ENCODE measurements around the gene ZNF831.
A peak's percentile ranks its signal among the peaks of the same experiment; 100 is the strongest.

Gene ZNF831

GRCh38 chr20:59163631-59164530 lies at the start of gene ZNF831:
TSS of gene ZNF831 (plus strand) at chr20:59163821. CDS start at chr20:59191020, 27,199 bp downstream.
- H3K4me1 Mint-ChIP-seq = peaks cover 89% of the 10 kb centered on the region
- DNase-seq (ENCODE audit: low spot score in 2 of 2) (no peak), ATAC-seq (peak; percentile 56)
- no peaks in the 10 kb centered on the region for H3K9me3 Mint-ChIP-seq
- H3K27ac Mint-ChIP-seq = peak within 1 kb of the TSS; percentile 99
- peaks cover 32% of the 10 kb centered on the region for H3K36me3 Mint-ChIP-seq
- H3K4me3 Mint-ChIP-seq = peak within 1 kb of the TSS; percentile 91

GRCh38 chr20:59117526-59117925 lies 46.1 kb upstream of the ZNF831 start:
- H3K4me1 Mint-ChIP-seq = peaks cover 53% of the 10 kb centered on the region
- H3K9me3 Mint-ChIP-seq = no peaks in the 10 kb centered on the region
- no peak for ATAC-seq

DNA sequence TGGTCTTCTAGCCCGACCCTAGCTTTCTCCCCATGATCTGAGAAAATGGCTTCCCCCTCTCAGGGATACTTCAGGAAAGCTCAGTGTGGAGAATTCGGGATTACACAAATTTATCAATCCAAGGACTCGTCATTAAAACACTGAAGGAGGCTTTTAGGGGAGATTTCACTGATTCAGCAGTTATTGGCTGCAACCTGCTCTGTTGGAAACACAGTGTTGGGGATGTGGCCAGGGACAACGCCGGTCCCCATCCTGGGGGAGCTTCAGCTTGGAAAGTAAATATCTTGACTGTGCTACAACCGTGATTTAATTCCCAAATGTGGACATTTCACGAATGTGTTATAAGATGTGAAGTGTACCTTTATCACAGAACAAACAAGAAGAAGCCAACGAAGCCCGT lies 44.8 kb upstream of the ZNF831 start:
- ATAC-seq (no peak), DNase-seq (ENCODE audit: low spot score in 2 of 2) (no peak)
- no peak overlapping the region for H3K27ac Mint-ChIP-seq
- H3K36me3 Mint-ChIP-seq = peaks cover 7% of the 10 kb centered on the region
- no peak overlapping the region for H3K4me3 Mint-ChIP-seq
- no peaks in the 10 kb centered on the region for H3K9me3 Mint-ChIP-seq
- H3K4me1 Mint-ChIP-seq = peaks cover 66% of the 10 kb centered on the region

More at GRCh38 chr20:59117526-59117925, 46.1 kb upstream of the ZNF831 start:
- Mint-ChIP-seq H3K36me3 (peaks cover 7% of the 10 kb centered on the region), H3K4me3 (no peak overlapping the region), H3K27ac (no peak overlapping the region)
- no peak for DNase-seq (ENCODE audit: low spot score in 2 of 2)

- H3K27ac Mint-ChIP-seq = peak overlapping the region; percentile 90
- peaks cover 7% of the 10 kb centered on the region for H3K36me3 Mint-ChIP-seq
- peaks cover 66% of the 10 kb centered on the region for H3K4me1 Mint-ChIP-seq
- peak; percentile 73 for ATAC-seq
- H3K9me3 Mint-ChIP-seq = no peaks in the 10 kb centered on the region
- peak overlapping the region; percentile 69 for H3K4me3 Mint-ChIP-seq
- peak in 1 of 2 donors; percentile 62 for DNase-seq (ENCODE audit: low spot score in 2 of 2)
Observed at GRCh38 chr20:59120491-59120890, 43.1 kb upstream of the ZNF831 start.

DNA sequence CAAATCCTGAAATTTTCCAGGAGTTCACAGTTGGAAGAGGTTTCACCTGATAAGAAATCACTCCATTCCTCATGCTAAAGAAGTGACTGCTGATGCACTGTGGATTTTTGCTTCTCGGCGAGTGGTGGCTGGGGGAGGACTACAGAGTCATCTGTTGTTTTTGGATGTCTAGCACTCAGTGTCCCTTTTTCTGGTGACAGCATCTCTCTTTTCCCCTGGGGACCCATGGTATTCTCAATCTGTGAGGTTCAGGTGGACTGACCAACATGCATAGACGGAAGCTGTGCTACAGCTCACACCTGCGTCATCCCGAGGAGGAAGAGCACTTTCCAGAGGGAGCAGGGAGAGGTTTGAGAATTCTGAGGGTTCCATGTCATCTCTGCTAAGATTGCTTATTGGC lies 42.7 kb upstream of the ZNF831 start:
- DNase-seq (ENCODE audit: low spot score in 2 of 2) (no peak), ATAC-seq (no peak)
- peak overlapping the region; percentile 69 for H3K4me3 Mint-ChIP-seq
- peak overlapping the region; percentile 90 for H3K27ac Mint-ChIP-seq
- no peaks in the 10 kb centered on the region for H3K9me3 Mint-ChIP-seq
- peaks cover 66% of the 10 kb centered on the region for H3K4me1 Mint-ChIP-seq
- peaks cover 7% of the 10 kb centered on the region for H3K36me3 Mint-ChIP-seq

DNA sequence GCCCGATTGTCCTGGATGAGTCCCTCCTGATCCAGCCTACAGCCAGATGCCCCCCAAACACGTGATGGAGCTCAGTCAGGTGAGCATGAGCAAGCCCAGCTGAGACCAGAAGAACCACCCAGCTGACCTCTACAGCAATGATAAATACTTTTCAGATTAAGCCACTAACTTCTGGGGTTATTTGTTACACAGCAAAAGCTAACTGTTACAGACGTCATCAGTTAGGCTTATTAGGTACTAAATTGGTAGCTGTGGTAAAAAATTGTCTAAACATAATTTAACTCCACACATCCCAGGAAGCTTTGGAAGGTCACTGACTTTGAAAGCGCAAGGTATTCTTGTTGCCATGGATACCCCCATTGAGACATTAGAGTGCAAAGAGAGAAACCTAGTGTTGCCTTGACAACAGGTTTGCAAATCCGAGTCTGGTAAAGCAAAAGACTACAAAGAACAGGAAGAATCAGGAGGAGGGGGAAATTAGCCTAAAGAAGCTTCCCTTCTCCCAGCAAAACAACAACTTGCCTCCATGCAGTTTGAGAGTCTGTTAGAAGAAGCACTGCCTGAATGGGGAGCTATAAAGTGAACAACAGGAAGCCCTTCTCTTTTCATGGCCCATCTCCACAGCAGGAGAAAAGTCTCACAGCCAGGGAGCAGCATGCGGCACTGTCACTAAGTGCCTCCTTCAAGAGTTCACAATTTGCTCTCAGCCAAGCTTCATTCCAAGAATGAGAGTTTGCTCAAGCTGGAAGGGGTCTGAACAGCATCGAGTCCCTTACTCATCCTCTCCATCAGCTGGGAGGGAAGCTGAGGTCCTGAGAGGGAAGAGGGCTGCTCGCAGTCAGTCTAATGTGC lies 41.7 kb upstream of the ZNF831 start:
- peak overlapping the region; percentile 90 for H3K27ac Mint-ChIP-seq
- H3K9me3 Mint-ChIP-seq = no peaks in the 10 kb centered on the region
- ATAC-seq (no peak), DNase-seq (ENCODE audit: low spot score in 2 of 2) (no peak)
- peaks cover 7% of the 10 kb centered on the region for H3K36me3 Mint-ChIP-seq
- H3K4me3 Mint-ChIP-seq = peak overlapping the region; percentile 69
- peaks cover 67% of the 10 kb centered on the region for H3K4me1 Mint-ChIP-seq

GRCh38 chr20:59122566-59122919 lies 41.1 kb upstream of the ZNF831 start:
- Mint-ChIP-seq H3K4me3 (peak overlapping the region; percentile 69), H3K27ac (peak overlapping the region; percentile 90), H3K9me3 (no peaks in the 10 kb centered on the region), H3K36me3 (peaks cover 7% of the 10 kb centered on the region), H3K4me1 (peaks cover 68% of the 10 kb centered on the region)
- peak; percentile 64 for ATAC-seq
- DNase-seq (ENCODE audit: low spot score in 2 of 2) = no peak

- peak overlapping the region; percentile 69 for H3K4me3 Mint-ChIP-seq
- peaks cover 68% of the 10 kb centered on the region for H3K4me1 Mint-ChIP-seq
- H3K9me3 Mint-ChIP-seq = no peaks in the 10 kb centered on the region
- H3K36me3 Mint-ChIP-seq = peaks cover 7% of the 10 kb centered on the region
- DNase-seq (ENCODE audit: low spot score in 2 of 2) (peak in 1 of 2 donors; percentile 56), ATAC-seq (peak; percentile 45)
- H3K27ac Mint-ChIP-seq = peak overlapping the region; percentile 90
Observed at GRCh38 chr20:59123011-59123677, 40.5 kb upstream of the ZNF831 start.

- DNase-seq (ENCODE audit: low spot score in 2 of 2) (no peak), ATAC-seq (no peak)
- Mint-ChIP-seq H3K9me3 (no peaks in the 10 kb centered on the region), H3K27ac (peak overlapping the region; percentile 90), H3K36me3 (peaks cover 7% of the 10 kb centered on the region), H3K4me3 (peak overlapping the region; percentile 69), H3K4me1 (peaks cover 68% of the 10 kb centered on the region)
Observed at GRCh38 chr20:59123678-59124255, 39.9 kb upstream of the ZNF831 start.

GRCh38 chr20:59124296-59125029 lies 39.2 kb upstream of the ZNF831 start:
- peaks cover 7% of the 10 kb centered on the region for H3K36me3 Mint-ChIP-seq
- peak overlapping the region; percentile 90 for H3K27ac Mint-ChIP-seq
- no peak for ATAC-seq
- peaks cover 67% of the 10 kb centered on the region for H3K4me1 Mint-ChIP-seq
- no peak for DNase-seq (ENCODE audit: low spot score in 2 of 2)
- no peak overlapping the region for H3K4me3 Mint-ChIP-seq
- no peaks in the 10 kb centered on the region for H3K9me3 Mint-ChIP-seq

- H3K9me3 Mint-ChIP-seq = no peaks in the 10 kb centered on the region
- no peak overlapping the region for H3K27ac Mint-ChIP-seq
- H3K36me3 Mint-ChIP-seq = peaks cover 7% of the 10 kb centered on the region
- DNase-seq (ENCODE audit: low spot score in 2 of 2) (no peak), ATAC-seq (no peak)
- no peak overlapping the region for H3K4me3 Mint-ChIP-seq
- peaks cover 58% of the 10 kb centered on the region for H3K4me1 Mint-ChIP-seq
Observed at GRCh38 chr20:59125332-59125731, 38.3 kb upstream of the ZNF831 start.

DNA sequence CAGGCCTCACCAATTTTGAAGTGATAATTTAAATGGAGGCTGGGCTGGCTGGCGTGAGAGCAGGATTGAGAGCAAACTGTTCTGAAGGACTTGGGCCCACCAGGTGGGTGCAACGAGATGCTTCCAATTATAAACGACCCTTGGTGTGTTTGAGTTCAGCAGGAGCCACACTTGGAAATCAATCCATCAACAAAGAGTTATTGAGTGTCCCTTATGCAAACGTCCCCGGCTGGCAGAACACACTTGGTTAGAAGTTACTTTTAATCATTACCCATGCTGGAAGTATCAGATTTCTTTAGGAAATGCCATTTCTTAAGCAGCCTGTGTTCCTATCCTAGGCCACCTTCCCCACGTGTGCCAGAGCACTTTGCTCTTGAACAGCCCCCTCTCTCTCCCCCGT lies 37.8 kb upstream of the ZNF831 start:
- peaks cover 53% of the 10 kb centered on the region for H3K4me1 Mint-ChIP-seq
- no peak overlapping the region for H3K27ac Mint-ChIP-seq
- no peak overlapping the region for H3K4me3 Mint-ChIP-seq
- no peak for ATAC-seq
- H3K36me3 Mint-ChIP-seq = peaks cover 2% of the 10 kb centered on the region
- DNase-seq (ENCODE audit: low spot score in 2 of 2) = no peak
- no peaks in the 10 kb centered on the region for H3K9me3 Mint-ChIP-seq

DNA sequence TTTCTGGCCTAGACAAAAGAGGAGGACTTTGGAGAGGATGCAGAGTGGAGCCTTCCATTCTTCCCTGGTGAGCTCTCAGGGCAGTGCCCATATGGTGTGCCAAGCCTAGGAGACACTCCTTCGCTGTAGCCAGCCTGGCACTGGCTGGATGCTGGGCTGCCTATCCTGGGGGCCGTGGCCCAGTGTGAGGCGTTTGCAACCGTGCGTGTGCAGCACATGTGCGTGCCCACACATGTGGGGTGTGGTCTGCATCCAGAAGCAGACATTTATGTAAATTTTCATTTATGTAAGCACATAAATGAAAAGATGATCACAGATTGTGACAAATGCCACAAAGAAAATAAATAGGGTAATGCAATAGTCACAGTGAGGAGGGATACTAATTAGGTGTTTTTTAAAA lies 35.8 kb upstream of the ZNF831 start:
- H3K27ac Mint-ChIP-seq = peak overlapping the region; percentile 16
- H3K9me3 Mint-ChIP-seq = no peaks in the 10 kb centered on the region
- DNase-seq (ENCODE audit: low spot score in 2 of 2) (no peak), ATAC-seq (no peak)
- H3K36me3 Mint-ChIP-seq = no peaks in the 10 kb centered on the region
- peaks cover 33% of the 10 kb centered on the region for H3K4me1 Mint-ChIP-seq
- H3K4me3 Mint-ChIP-seq = no peak overlapping the region

DNA sequence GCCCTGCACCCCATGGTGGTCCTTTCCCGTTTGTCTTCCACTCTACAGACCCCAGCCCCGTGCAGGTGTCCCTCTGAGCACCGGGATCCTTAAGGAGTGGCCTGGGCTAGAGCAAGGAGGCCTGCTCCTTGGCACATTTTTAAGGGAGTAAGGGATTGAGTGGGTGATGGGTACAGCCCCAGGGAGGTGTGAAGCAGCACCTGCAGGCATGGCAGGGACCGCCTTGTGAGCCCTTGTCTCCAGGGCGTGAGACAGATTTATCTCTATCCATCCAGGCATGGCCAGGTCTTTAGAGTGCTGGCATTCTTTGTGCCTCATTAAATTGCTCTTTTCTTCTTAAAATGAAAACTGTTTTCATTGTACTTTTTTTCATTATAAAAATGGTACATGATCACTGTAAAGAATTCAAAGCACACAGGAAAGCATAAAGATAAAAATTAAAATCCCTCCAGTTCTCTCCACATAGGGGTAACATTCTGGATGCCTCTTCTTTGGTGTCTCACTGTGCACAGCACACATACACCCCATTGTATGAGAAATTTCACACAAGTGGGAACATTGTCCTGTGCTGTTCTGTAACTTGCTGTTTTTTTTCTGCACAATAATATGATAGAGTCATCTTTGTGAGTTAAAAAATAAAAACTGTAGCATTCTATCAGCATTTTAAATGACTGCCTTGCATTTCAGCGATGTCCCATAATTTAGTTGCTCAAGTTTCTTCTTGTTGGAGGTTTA lies 31.9 kb upstream of the ZNF831 start:
- H3K9me3 Mint-ChIP-seq = no peaks in the 10 kb centered on the region
- no peak overlapping the region for H3K4me3 Mint-ChIP-seq
- H3K36me3 Mint-ChIP-seq = no peaks in the 10 kb centered on the region
- DNase-seq (ENCODE audit: low spot score in 2 of 2) = no peak
- ATAC-seq = no peak
- peaks cover 16% of the 10 kb centered on the region for H3K4me1 Mint-ChIP-seq
- no peak overlapping the region for H3K27ac Mint-ChIP-seq

Measured in stimulated activated effector memory CD8-positive, alpha-beta T cell treated with anti-CD3 and anti-CD28 coated beads, Interleukin-12 subunit alpha, Interleukin-12 subunit beta, amount 100 ng/mL, for 72 hours (primary cell).